D721Med (cell line): ENCODE data around the gene SAG.
"Not testable (repeated sequence)": the region's sequence is repeated elsewhere in the genome, so short reads cannot be mapped to it uniquely, and the experiment has no call there.

Experiments used
- DNase-seq: peaks from one replicate; pipeline ENCODE4 v3.0.0; 2011; ENCODE audit warnings: low spot score; ENCODE audit not compliant: insufficient read length
- FAIRE-seq: peaks from 2 replicates; lab custom pipeline; 2011; peaks lifted over from hg19 to GRCh38; lab: Jason Lieb, UNC
- CTCF ChIP-seq: IDR thresholded peaks from 2 replicates; pipeline ENCODE4 v1.5.1; 2012; ENCODE audit warnings: mild to moderate bottlenecking, control low read depth; ENCODE audit not compliant: insufficient read depth; ENCODE audit errors: missing control alignments

The SAG gene

DNA sequence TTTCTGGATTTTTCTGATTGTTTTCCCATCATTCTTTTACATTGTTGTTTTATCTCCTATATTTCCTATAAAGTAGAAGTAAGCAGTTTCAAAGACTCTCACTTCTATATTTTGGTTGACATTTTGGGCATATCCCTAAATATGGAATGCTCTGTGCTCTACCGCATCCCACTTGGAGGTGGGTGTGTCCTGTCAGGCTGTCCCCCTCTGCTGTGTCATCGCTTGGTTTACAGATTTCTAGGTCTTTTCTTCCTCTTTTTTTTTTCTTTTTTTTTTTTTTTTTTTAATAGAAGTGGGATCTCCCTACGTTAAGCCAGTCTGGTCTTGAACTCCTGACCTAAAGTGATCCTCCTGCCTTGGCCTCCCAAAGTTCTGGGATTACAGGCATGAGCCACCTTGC is 60.0 kb downstream of the SAG start:
- DNase-seq (no peak), FAIRE-seq (no peak)
- no peak for TF ChIP-seq CTCF

- no peak for DNase-seq
- FAIRE-seq, result no peak
- TF ChIP-seq CTCF, result no peak
Measured at GRCh38 chr2:233368756-233369155, 61.1 kb downstream of the SAG start.

- TF ChIP-seq CTCF, result no peak
- DNase-seq (no peak), FAIRE-seq (no peak)
Measured at GRCh38 chr2:233369462-233369861, 61.8 kb downstream of the SAG start.

- FAIRE-seq (no peak), DNase-seq (no peak)
- no peak for TF ChIP-seq CTCF
Measured at GRCh38 chr2:233369897-233370685, 62.5 kb downstream of the SAG start.

- no peak for DNase-seq
- FAIRE-seq, result no peak
- TF ChIP-seq CTCF, result no peak
Measured at GRCh38 chr2:233371641-233372040, 64.0 kb downstream of the SAG start.

DNA sequence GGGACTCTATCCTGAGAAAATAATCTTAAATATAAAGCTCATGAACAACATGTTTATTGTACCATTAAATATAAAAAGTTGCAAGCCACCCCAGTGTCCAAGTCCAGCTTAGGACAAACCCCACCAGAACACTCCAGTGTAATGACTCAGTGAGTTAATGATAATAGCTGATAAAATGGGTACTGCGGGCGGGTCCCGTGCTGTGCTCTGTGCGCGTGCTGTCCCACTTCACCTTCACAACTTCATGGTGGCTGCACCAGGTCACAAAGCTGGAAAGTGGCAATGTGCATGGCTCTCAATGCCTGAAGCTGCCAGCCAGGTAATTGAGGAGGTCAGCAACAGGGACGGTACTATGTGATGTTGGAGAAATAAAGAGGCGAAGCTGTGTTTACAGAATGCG is 65.2 kb downstream of the SAG start:
- no peak for TF ChIP-seq CTCF
- FAIRE-seq (no peak), DNase-seq (no peak)

- no peak for TF ChIP-seq CTCF
- no peak for FAIRE-seq
Measured at GRCh38 chr2:233373316-233373715, 65.7 kb downstream of the SAG start.

GRCh38 chr2:233374776-233375175 is 67.2 kb downstream of the SAG start:
- DNase-seq, FAIRE-seq: not testable (repeated sequence)

More at GRCh38 chr2:233373316-233373715, 65.7 kb downstream of the SAG start:
- DNase-seq, result no peak
